NB4 (cell line): ENCODE results near the gene HRH1.
"Not testable (repeated sequence)": the region's sequence is repeated elsewhere in the genome, so short reads cannot be mapped to it uniquely, and the experiment has no call there.

Source experiments
- DNase-seq: peaks from one replicate; pipeline ENCODE4 v3.0.0; 2010; ENCODE audit warnings: low read depth
- H3K4me3 ChIP-seq: one replicate; pipeline ENCODE4 v1.5.1; 2011; ENCODE audit warnings: mild to moderate bottlenecking, low read depth, low read length, moderate library complexity
- CTCF ChIP-seq: IDR thresholded peaks from one replicate; pipeline ENCODE4 v1.5.1; 2012; ENCODE audit warnings: low read depth, low read length
- MYC ChIP-seq: IDR thresholded peaks from 2 replicates; pipeline ENCODE4 v1.6.1; 2011; ENCODE audit warnings: low read depth, low read length
- POLR2A ChIP-seq: IDR thresholded peaks from 2 replicates; pipeline ENCODE4 v1.6.1; 2011; ENCODE audit warnings: mild to moderate bottlenecking; ENCODE audit not compliant: insufficient read length; ENCODE audit errors: extremely low read depth
- TF ChIP-seq, protein P1 (sequence below): IDR thresholded peaks from 2 replicates; pipeline ENCODE4 v1.6.1; 2011; ENCODE audit warnings: low read depth, low read length

HRH1 gene

DNA sequence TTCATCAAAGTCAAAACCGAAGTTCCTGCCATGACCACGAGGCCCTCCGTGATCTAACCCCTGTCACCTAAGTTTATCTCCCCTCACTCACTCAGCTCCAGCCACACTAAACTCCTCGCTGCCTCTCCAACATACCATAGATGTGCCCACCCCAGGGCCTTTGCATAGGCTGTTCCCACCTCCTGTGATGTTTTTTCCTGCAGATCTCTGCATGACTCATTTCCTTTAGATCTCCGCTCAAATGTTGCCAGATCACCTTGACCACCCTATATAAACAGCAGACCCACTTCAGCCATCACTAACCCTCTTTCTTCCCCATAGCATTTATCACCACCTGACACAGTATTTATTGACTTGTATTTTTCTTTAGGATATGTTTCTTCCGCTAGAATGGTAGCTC, 58.5 kb downstream of the HRH1 start:
- DNase-seq = no peak
- H3K4me3 ChIP-seq = no peak overlapping the region
- TF ChIP-seq MYC (no peak), CTCF (no peak), POLR2A (no peak)
- TF ChIP-seq, protein P1, sequence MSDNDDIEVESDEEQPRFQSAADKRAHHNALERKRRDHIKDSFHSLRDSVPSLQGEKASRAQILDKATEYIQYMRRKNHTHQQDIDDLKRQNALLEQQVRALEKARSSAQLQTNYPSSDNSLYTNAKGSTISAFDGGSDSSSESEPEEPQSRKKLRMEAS = no peak

GRCh38 chr3:11213810-11214450, 59.6 kb downstream of the HRH1 start:
- no peak for TF ChIP-seq MYC
- no peak for TF ChIP-seq CTCF
- TF ChIP-seq, protein P1 = no peak
- no peak for TF ChIP-seq POLR2A
- H3K4me3 ChIP-seq = no peak overlapping the region
- no peak for DNase-seq

- no peak for DNase-seq
- TF ChIP-seq, protein P1 = no peak
- TF ChIP-seq MYC (no peak), POLR2A (no peak), CTCF (no peak)
- H3K4me3 ChIP-seq = no peak overlapping the region
These were observed 60.2 kb downstream of the HRH1 start for GRCh38 chr3:11214451-11214978.

DNA sequence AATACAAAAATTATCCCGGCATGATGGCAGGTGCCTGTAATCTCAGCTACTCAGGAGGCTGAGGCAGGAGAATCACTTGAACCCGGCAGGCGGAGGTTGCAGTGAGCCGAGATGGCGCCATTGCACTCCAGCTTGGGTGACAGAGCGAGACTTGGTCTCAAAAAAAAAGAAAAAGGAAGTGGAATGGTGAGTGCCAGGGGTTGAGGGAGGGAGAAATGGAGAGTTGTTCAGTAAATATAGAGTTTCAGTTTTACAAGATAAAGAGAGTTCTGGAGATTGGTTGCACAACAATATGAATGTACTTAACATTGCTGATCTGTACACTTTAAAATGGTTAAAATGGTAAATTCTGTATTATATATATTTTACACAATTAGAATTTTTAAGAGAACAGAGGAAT, 63.1 kb downstream of the HRH1 start:
- not testable (repeated sequence) for H3K4me3 ChIP-seq
- DNase-seq = peak; percentile 48

DNA sequence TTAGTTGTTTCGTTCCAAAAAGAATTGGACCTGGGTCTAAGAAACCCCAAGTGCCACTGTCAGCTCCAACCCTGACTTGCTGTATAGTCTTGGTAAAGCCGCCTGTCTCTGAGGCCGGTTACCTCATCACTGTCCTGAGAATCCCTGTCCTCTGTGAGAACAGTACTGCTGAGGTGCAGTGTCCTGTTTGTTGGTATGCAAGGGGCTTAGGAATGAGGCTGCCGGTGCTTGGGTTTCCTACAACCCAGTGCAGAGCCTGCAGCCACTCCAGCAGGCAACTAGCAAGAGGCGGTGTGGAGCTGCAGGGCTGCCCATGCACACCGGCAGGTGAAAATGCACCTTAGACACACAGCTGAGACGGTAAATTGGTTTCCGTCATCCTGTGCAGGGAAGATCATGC, 65.9 kb downstream of the HRH1 start:
- no peak overlapping the region for H3K4me3 ChIP-seq
- no peak for DNase-seq
- TF ChIP-seq, protein P1 = no peak
- no peak for TF ChIP-seq CTCF
- no peak for TF ChIP-seq MYC
- TF ChIP-seq POLR2A = no peak

GRCh38 chr3:11221818-11222415, 67.6 kb downstream of the HRH1 start:
- H3K4me3 ChIP-seq = no peak overlapping the region
- DNase-seq = no peak

DNA sequence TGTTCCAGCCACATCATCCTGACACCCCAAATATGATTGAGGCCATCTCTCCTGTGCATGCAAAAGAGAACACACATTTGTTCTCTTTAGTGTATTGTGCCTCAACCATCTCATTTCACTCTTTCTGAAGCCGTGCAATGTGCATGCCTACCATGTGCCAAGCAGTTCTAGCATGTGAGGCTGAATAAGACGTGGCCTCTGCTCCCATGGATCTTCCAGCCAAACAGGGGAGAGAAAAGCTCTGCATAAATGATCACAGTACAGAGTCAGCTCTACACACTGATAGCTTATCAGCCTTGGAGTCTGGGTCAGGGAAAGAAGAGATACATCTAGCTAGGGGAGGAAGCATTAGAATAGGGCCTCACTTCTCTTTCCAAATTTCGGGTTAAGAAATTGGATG, 69.7 kb downstream of the HRH1 start:
- DNase-seq = no peak
- TF ChIP-seq POLR2A (no peak), CTCF (no peak), MYC (no peak)
- TF ChIP-seq, protein P1 = no peak
- H3K4me3 ChIP-seq = no peak overlapping the region

More at GRCh38 chr3:11221818-11222415, 67.6 kb downstream of the HRH1 start:
- TF ChIP-seq, protein P1 = no peak
